NCI-H1417 (cell line): ENCODE results near the gene LPAR5.
A peak's percentile ranks its signal among the peaks of the same experiment; 100 is the strongest.
"Not testable (repeated sequence)": the region's sequence is repeated elsewhere in the genome, so short reads cannot be mapped to it uniquely, and the experiment has no call there.

Source experiments
- DNase-seq, 3 experiments: peaks; one replicate each; lab custom pipeline; 2025; lab: John Stamatoyannopoulos, UW

The LPAR5 gene

GRCh38 chr12:6606331-6607131, 29.2 kb downstream of the LPAR5 start:
- DNase-seq: peak in 2 of 3 experiments; percentile 63 to 75

- peak in 1 of 3 experiments; percentile 29 for DNase-seq
Measured at GRCh38 chr12:6605421-6606330, 30.1 kb downstream of the LPAR5 start.

- no peak for DNase-seq
Measured at GRCh38 chr12:6604259-6605029, 31.3 kb downstream of the LPAR5 start.

GRCh38 chr12:6603095-6603567, 32.6 kb downstream of the LPAR5 start:
- peak in 1 of 3 experiments; percentile 38 for DNase-seq

GRCh38 chr12:6602526-6602925, 33.2 kb downstream of the LPAR5 start:
- no peak for DNase-seq

- not testable (repeated sequence) for DNase-seq
Measured at GRCh38 chr12:6595673-6596072, 40.1 kb downstream of the LPAR5 start.

- no peak for DNase-seq
Measured at GRCh38 chr12:6592087-6592486, 43.7 kb downstream of the LPAR5 start.

- DNase-seq: not testable (repeated sequence)
Measured at GRCh38 chr12:6586569-6586968, 49.2 kb downstream of the LPAR5 start.

- no peak for DNase-seq
Measured at GRCh38 chr12:6584293-6584692, 51.5 kb downstream of the LPAR5 start.

GRCh38 chr12:6582959-6583358, 52.8 kb downstream of the LPAR5 start:
- no peak for DNase-seq

GRCh38 chr12:6582196-6582595, 53.6 kb downstream of the LPAR5 start:
- no peak for DNase-seq

- DNase-seq: no peak
Measured at GRCh38 chr12:6575648-6576047, 60.1 kb downstream of the LPAR5 start.

- no peak for DNase-seq
Measured at GRCh38 chr12:6574576-6575295, 61.0 kb downstream of the LPAR5 start.

- DNase-seq: no peak
Measured at GRCh38 chr12:6573001-6573400, 62.8 kb downstream of the LPAR5 start.

- peak in 2 of 3 experiments; percentile 45 to 67 for DNase-seq
Measured at GRCh38 chr12:6570264-6570887, 65.4 kb downstream of the LPAR5 start.

GRCh38 chr12:6569786-6570185, 66.0 kb downstream of the LPAR5 start:
- DNase-seq: no peak

GRCh38 chr12:6569312-6569711, 66.4 kb downstream of the LPAR5 start:
- DNase-seq: no peak
